NCI-H446 treated with DMSO at 0.1 percent for 48 hours (cell line): ENCODE results near the gene CYB5R4.

Experiments used
- DNase-seq: peaks from one replicate; lab custom pipeline; 2025; lab: John Stamatoyannopoulos, UW

CYB5R4 gene

GRCh38 chr6:83859410-83860358, at the start of gene CYB5R4:
TSS of gene CYB5R4 (plus strand) at chr6:83859689. CDS start at chr6:83859783, 94 bp downstream.
- peak; percentile 55 for DNase-seq

GRCh38 chr6:83812595-83812994, 46.9 kb upstream of the CYB5R4 start:
- DNase-seq, result no peak

- DNase-seq, result no peak
Observed at GRCh38 chr6:83815631-83816272, 43.7 kb upstream of the CYB5R4 start.

GRCh38 chr6:83822629-83823169, 36.8 kb upstream of the CYB5R4 start:
- no peak for DNase-seq

- no peak for DNase-seq
Observed at GRCh38 chr6:83824388-83824801, 35.1 kb upstream of the CYB5R4 start.

- no peak for DNase-seq
Observed at GRCh38 chr6:83824831-83825230, 34.7 kb upstream of the CYB5R4 start.

GRCh38 chr6:83827050-83827449, 32.4 kb upstream of the CYB5R4 start:
- no peak for DNase-seq

- no peak for DNase-seq
Observed at GRCh38 chr6:83838727-83839126, 20.8 kb upstream of the CYB5R4 start.

GRCh38 chr6:83844170-83844569, 15.3 kb upstream of the CYB5R4 start:
- DNase-seq, result no peak

- DNase-seq, result no peak
Observed at GRCh38 chr6:83846291-83846690, 13.2 kb upstream of the CYB5R4 start.

GRCh38 chr6:83847179-83847578, 12.3 kb upstream of the CYB5R4 start:
- no peak for DNase-seq

- DNase-seq, result no peak
Observed at GRCh38 chr6:83849127-83849526, 10.4 kb upstream of the CYB5R4 start.

- DNase-seq, result no peak
Observed at GRCh38 chr6:83849610-83850009, 9.9 kb upstream of the CYB5R4 start.

GRCh38 chr6:83852528-83853177, 6.8 kb upstream of the CYB5R4 start:
- no peak for DNase-seq

GRCh38 chr6:83853178-83854000, 6.1 kb upstream of the CYB5R4 start, which contains the start of gene RIPPLY2:
TSS of gene RIPPLY2 (plus strand) at chr6:83853360. CDS start at chr6:83853417, 57 bp downstream.
- DNase-seq, result peak; percentile 58

- no peak for DNase-seq
Observed at GRCh38 chr6:83854001-83854501, 5.4 kb upstream of the CYB5R4 start.

GRCh38 chr6:83854766-83855165, 4.7 kb upstream of the CYB5R4 start:
- DNase-seq, result no peak

- no peak for DNase-seq
Observed at GRCh38 chr6:83860359-83860755, 868 bp downstream of the CYB5R4 start.

GRCh38 chr6:83860782-83861495, 1.4 kb downstream of the CYB5R4 start:
- no peak for DNase-seq

- DNase-seq, result no peak
Observed at GRCh38 chr6:83862776-83863471, 3.4 kb downstream of the CYB5R4 start.
